ENCODE measurements around the gene C11orf21. TPM values are rescaled to one million over a fixed set of nuclear protein-coding genes. Genes with fewer than 3 reads are reported as not detected.
"Not testable (repeated sequence)": the region's sequence is repeated elsewhere in the genome, so short reads cannot be mapped to it uniquely, and the experiment has no call there.

Gene C11orf21
- total and polyA plus RNA-seq, 2 of the 8 experiments (the other 6 are each of a cell fraction or from before 2014, with no cell fraction given): not detected

GRCh38 chr11:2287091-2287490 is 14.6 kb downstream of the C11orf21 start (continued):
- no peak for TF ChIP-seq EP300 (IDR thresholded peaks at IDR 0.05; ENCODE audit: borderline replicate concordance in 1 of 2, low read depth in 2 of 2, low read length in 2 of 2)
- TF ChIP-seq TEAD4 (IDR thresholded peaks at IDR 0.05; ENCODE audit: low read depth, low read length): no peak

GRCh38 chr11:2286350-2286749 is 15.4 kb downstream of the C11orf21 start:
- H2BK12ac ChIP-seq (ENCODE audit: low read depth, low read length); H4K8ac ChIP-seq (ENCODE audit: extremely low read depth, insufficient read depth, low read length); H4K5ac ChIP-seq (ENCODE audit: insufficient read length, low read depth, low read length); POLR2A ChIA-PET (ENCODE audit: partially characterized antibody); H2BK15ac ChIP-seq (ENCODE audit: low read length); H3K79me1 ChIP-seq (ENCODE audit: low read depth, low read length); H2AK5ac ChIP-seq (ENCODE audit: low read depth, low read length); H3K9ac ChIP-seq (replicated peaks in 1 of 4; ENCODE audit: extremely low read depth in 1 of 4, low read depth in 3 of 4, low read length in 3 of 4); H3K36me3 ChIP-seq (ENCODE audit: control insufficient read depth in 2 of 4, insufficient read depth in 4 of 4, low read length in 3 of 4); H3K9me3 ChIP-seq (ENCODE audit: insufficient read depth in 2 of 2, low read depth in 1 of 2, low read length in 1 of 2); H4K91ac ChIP-seq (replicated peaks; ENCODE audit: insufficient read length, low read length); H3K4ac ChIP-seq (replicated peaks; ENCODE audit: insufficient read length, low read depth, low read length); H3K4me1 ChIP-seq (replicated peaks in 1 of 4; ENCODE audit: control insufficient read depth in 3 of 4, insufficient read depth in 4 of 4, low read length in 3 of 4); H3K56ac ChIP-seq (replicated peaks; ENCODE audit: insufficient read length, low read depth, low read length); FAIRE-seq; H2BK5ac ChIP-seq (ENCODE audit: low read depth, low read length); H3K14ac ChIP-seq (ENCODE audit: insufficient read length); H3K79me2 ChIP-seq (ENCODE audit: control insufficient read depth in 1 of 2, insufficient read depth in 2 of 2, low read length in 2 of 2); H3K18ac ChIP-seq (ENCODE audit: extremely low read depth, low read length); H3K4me2 ChIP-seq (ENCODE audit: insufficient read depth in 1 of 2, low read depth in 2 of 2, low read length in 2 of 2); H3K27me3 ChIP-seq (replicated peaks in 1 of 4; ENCODE audit: control insufficient read depth in 3 of 4, extremely low read depth in 1 of 4, insufficient read depth in 3 of 4, low read length in 3 of 4); H2BK20ac ChIP-seq (ENCODE audit: low read length); H3K23ac ChIP-seq (ENCODE audit: insufficient read length); H4K20me1 ChIP-seq (replicated peaks in 1 of 2; ENCODE audit: control insufficient read depth in 1 of 2, insufficient read depth in 2 of 2, low read length in 2 of 2); H3K4me3 ChIP-seq (ENCODE audit: extremely low read depth in 1 of 4, insufficient read depth in 2 of 4, low read depth in 3 of 4, low read length in 4 of 4); H2AFZ ChIP-seq (ENCODE audit: low read length); DNase-seq (ENCODE audit: low read depth in 1 of 2, low spot score in 2 of 2); H3K27ac ChIP-seq (ENCODE audit: low read depth, low read length); H2BK120ac ChIP-seq (replicated peaks; ENCODE audit: low read depth, low read length); H3K23me2 ChIP-seq (ENCODE audit: low read depth, low read length): not testable (repeated sequence)
- 96% methylated on average over 10 of the region's 13 CpGs; no CpG with 5 or more reads in 1 of the 2 experiments for WGBS, 2 experiments (ENCODE audit: extremely low coverage in 1 of 2, insufficient coverage in 1 of 2, insufficient read length in 1 of 2, insufficient replicate concordance in 2 of 2, low coverage in 1 of 2, low lambda C conversion rate in 2 of 2, missing lambda C conversion rate in 1 of 2)
- CTCF ChIA-PET (ENCODE audit: partially characterized antibody): interaction anchor here (1.0 to 4.6 kb wide), 3 partner anchors 88 to 134 kb away, joined by 3 to 23 read pairs (median 7); no protein-coding TSS in a partner anchor

All from H1 (cell line).